PFSK-1 (cell line): Measurements from ENCODE around the gene MED10.

Experiments used
- FOXP2 ChIP-seq: optimal IDR thresholded peaks from 2 replicates; pipeline ENCODE3; 2011; ENCODE audit warnings: borderline replicate concordance, control low read depth, inconsistent platforms; ENCODE audit not compliant: insufficient read depth; ENCODE audit errors: extremely low read length, extremely low read depth
- POLR2AphosphoS5 ChIP-seq: IDR thresholded peaks from 2 replicates; pipeline ENCODE4 v1.6.1; 2012; ENCODE audit warnings: low read depth, mild to moderate bottlenecking, control low read depth, low read length, moderate library complexity
- TAF1 ChIP-seq: IDR thresholded peaks from 2 replicates; pipeline ENCODE4 v1.6.1; 2012; ENCODE audit warnings: low read length, control low read depth, borderline replicate concordance; ENCODE audit not compliant: insufficient read depth
- TF ChIP-seq, protein P1 (sequence below), 2 experiments: IDR thresholded peaks; 2 replicates each; pipeline versions ENCODE4 v1.6.1 to v1.8.0; 2011 to 2012; ENCODE audit warnings: low read depth in 2 of 2, low read length in 2 of 2, control low read depth in 1 of 2, inconsistent platforms in 1 of 2, mild to moderate bottlenecking in 1 of 2, moderate library complexity in 1 of 2; ENCODE audit not compliant: insufficient read depth in 1 of 2

DNA sequence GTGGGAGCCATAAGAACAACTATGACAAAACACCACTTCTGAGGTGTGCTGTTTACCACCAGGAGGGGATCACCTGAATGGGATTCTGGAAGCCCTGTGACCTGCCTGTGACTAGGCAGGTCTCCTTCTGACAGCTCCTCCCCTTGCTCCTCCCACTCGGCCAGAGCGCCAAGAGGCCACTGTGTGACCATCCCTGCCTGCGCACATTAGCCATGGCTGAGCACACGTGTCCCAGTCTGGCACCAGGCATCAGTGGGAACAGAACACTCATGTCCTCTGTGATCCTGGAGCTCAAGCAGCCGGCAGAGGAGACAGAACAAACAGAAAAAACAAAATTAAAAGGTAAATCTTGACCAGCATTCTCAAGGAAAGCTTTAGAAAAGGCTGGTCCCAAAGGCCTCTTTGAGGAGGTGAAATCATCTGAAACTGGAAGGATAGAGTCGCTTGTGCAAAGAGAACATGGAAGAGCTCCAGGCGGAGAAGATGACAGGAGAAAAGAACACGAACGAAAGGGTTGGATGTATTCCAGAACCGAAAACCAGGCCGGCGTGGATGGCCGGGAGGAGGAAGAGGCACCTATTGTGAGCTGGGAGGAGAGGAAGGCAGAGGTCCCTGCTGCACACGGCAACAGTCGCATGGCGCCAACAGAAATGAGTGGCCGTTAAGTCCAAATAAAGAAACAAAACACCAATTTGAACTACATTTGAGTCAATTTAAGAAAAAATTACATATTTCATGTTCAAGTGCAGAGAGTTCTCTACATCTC is 5.1 kb downstream of the MED10 start:
- TF ChIP-seq, protein P1, sequence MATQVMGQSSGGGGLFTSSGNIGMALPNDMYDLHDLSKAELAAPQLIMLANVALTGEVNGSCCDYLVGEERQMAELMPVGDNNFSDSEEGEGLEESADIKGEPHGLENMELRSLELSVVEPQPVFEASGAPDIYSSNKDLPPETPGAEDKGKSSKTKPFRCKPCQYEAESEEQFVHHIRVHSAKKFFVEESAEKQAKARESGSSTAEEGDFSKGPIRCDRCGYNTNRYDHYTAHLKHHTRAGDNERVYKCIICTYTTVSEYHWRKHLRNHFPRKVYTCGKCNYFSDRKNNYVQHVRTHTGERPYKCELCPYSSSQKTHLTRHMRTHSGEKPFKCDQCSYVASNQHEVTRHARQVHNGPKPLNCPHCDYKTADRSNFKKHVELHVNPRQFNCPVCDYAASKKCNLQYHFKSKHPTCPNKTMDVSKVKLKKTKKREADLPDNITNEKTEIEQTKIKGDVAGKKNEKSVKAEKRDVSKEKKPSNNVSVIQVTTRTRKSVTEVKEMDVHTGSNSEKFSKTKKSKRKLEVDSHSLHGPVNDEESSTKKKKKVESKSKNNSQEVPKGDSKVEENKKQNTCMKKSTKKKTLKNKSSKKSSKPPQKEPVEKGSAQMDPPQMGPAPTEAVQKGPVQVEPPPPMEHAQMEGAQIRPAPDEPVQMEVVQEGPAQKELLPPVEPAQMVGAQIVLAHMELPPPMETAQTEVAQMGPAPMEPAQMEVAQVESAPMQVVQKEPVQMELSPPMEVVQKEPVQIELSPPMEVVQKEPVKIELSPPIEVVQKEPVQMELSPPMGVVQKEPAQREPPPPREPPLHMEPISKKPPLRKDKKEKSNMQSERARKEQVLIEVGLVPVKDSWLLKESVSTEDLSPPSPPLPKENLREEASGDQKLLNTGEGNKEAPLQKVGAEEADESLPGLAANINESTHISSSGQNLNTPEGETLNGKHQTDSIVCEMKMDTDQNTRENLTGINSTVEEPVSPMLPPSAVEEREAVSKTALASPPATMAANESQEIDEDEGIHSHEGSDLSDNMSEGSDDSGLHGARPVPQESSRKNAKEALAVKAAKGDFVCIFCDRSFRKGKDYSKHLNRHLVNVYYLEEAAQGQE (IDR thresholded peaks at IDR 0.05; ENCODE audit: insufficient read depth in 1 of 2, low read depth in 2 of 2, low read length in 2 of 2): no peak
- TF ChIP-seq TAF1 (no peak), POLR2AphosphoS5 (no peak), FOXP2 (no peak)
